Suprapubic skin (tissue), 4 donors: ENCODE data around the gene NPHP4. TPM values are rescaled to one million over a fixed set of nuclear protein-coding genes. Genes with fewer than 3 reads are reported as not detected.

Source experiments
- DNase-seq, 2 donors: peaks; one replicate each; pipeline ENCODE4 v3.0.0-alpha.2; 2019; ENCODE audit warnings: low spot score in 2 of 2
- H3K27ac ChIP-seq: fragments of 200-600 bp; sonication (generic); one replicate; pipeline ENCODE4 v1.5.1; 2019
- H3K27me3 ChIP-seq: fragments of 200-600 bp; sonication (generic); one replicate; pipeline ENCODE4 v1.5.1; 2019
- H3K36me3 ChIP-seq: fragments of 200-600 bp; sonication (generic); one replicate; pipeline ENCODE4 v1.5.1; 2019
- H3K4me1 ChIP-seq: fragments of 200-600 bp; sonication (generic); one replicate; pipeline ENCODE4 v1.5.1; 2019
- H3K4me3 ChIP-seq: fragments of 200-600 bp; sonication (generic); one replicate; pipeline ENCODE4 v1.5.1; 2019; ENCODE audit warnings: mild to moderate bottlenecking
- H3K9me3 ChIP-seq: fragments of 200-600 bp; sonication (generic); one replicate; pipeline ENCODE4 v1.5.1; 2019
- EP300 ChIP-seq: sonication (generic); formaldehyde crosslinking; IDR thresholded peaks from one replicate; pipeline ENCODE4 v1.6.1; 2017; ENCODE audit warnings: antibody characterized with exemption
- POLR2A ChIP-seq, 2 donors: fragments of 450-650 bp; IDR thresholded peaks; one replicate each; pipeline ENCODE4 v1.6.1; 2017; ENCODE audit warnings: antibody characterized with exemption in 2 of 2, mild to moderate bottlenecking in 2 of 2, moderate library complexity in 2 of 2
- POLR2AphosphoS5 ChIP-seq, 3 donors: sonication (generic); formaldehyde crosslinking; IDR thresholded peaks; one replicate each; pipeline ENCODE4 v1.6.1; 2017; ENCODE audit warnings: antibody characterized with exemption in 3 of 3
- WGBS: methylation state at CpG from one replicate; pipeline ENCODE4 v1.1.5; 2018; 5-methylcytosine and 5-hydroxymethylcytosine counted together
- total RNA-seq, 4 donors: library from RNA; depleted of rRNA; stranded (reverse); fragments of >200 nt; gene quantifications; one replicate each; pipeline ENCODE4 v1.1.0, GENCODE V29; 2016
- TF ChIP-seq, protein P1 (sequence below), 2 donors: fragments of 200-600 bp in 1 of 2; fragments of 450-650 bp in 1 of 2; sonication (generic) in 1 of 2; IDR thresholded peaks; one replicate each; pipeline ENCODE4 v1.5.1; 2016 to 2019; ENCODE audit warnings: antibody characterized with exemption in 2 of 2, mild to moderate bottlenecking in 1 of 2, moderate library complexity in 1 of 2

The NPHP4 gene
- total RNA-seq, 4 donors from 2014 or later: 26.3 to 33.7 (median 29.1) TPM

DNA sequence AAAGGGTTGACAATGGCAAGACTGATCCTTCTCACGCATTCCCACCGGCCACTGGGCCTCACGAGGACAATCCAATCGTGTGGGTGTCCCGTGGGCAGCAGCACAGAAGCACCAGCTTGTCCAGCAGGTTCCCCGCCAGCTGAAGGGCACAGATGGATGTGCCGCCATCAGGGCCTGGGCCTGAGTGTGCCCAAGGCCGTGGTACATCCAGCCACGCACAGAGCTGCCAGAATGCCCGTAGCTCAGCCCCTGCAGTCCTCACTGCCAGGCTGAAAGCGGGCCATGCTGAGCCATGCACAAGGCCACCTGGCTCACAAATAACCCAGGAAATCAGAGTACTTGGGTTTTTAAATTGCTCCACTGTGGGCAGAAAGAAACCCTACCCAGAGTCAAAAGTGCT lies 7.0 kb downstream of the NPHP4 start:
- Histone ChIP-seq H3K27me3 (no peaks in the 10 kb centered on the region), H3K9me3 (no peaks in the 10 kb centered on the region), H3K36me3 (peaks cover 7% of the 10 kb centered on the region), H3K4me1 (peaks cover 4% of the 10 kb centered on the region), H3K4me3 (no peak overlapping the region), H3K27ac (no peak overlapping the region)
- DNase-seq: no peak
- 92% methylated on average over 2 of the region's 11 CpGs for WGBS
- TF ChIP-seq EP300 (no peak), POLR2A (IDR thresholded peaks at IDR 0.05) (no peak), POLR2AphosphoS5 (IDR thresholded peaks at IDR 0.05) (no peak)
- TF ChIP-seq, protein P1, sequence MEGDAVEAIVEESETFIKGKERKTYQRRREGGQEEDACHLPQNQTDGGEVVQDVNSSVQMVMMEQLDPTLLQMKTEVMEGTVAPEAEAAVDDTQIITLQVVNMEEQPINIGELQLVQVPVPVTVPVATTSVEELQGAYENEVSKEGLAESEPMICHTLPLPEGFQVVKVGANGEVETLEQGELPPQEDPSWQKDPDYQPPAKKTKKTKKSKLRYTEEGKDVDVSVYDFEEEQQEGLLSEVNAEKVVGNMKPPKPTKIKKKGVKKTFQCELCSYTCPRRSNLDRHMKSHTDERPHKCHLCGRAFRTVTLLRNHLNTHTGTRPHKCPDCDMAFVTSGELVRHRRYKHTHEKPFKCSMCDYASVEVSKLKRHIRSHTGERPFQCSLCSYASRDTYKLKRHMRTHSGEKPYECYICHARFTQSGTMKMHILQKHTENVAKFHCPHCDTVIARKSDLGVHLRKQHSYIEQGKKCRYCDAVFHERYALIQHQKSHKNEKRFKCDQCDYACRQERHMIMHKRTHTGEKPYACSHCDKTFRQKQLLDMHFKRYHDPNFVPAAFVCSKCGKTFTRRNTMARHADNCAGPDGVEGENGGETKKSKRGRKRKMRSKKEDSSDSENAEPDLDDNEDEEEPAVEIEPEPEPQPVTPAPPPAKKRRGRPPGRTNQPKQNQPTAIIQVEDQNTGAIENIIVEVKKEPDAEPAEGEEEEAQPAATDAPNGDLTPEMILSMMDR (IDR thresholded peaks at IDR 0.05): no peak

DNA sequence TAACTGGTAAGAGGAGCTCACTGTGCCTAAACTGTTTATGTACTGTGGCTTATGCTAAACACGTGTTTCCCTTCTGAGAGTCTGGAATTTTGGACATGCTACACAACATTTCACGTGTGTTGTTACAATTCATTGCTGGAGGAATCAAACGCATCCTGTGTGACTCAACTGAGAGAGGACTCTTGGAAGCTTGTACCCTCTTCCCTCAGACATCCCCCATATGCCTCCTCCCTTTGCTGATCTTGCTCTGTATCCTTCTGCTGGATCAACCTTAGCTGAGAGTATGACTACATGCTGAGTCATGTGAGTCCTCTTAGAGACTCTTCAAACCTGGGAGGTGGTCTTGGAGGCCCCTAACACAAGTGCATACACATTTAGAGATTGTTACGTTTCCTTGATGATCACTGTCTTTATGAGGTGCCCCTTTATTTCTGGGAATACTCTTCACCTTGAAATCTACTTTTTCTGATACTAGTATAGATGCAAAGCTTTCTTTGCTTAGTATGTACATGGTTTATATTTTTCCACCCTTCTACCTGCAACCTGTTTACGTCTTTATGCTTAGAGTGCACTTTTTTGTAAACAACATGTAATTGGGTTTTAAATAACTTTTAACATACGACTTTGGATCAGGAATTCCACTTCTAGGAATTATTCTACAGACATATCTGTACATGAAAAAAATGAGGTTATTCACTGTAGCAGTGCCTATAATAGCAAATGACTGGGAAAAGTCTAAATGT lies 8.7 kb downstream of the NPHP4 start:
- no peak overlapping the region for H3K27ac ChIP-seq
- WGBS: 81% methylated on average over 6 of the region's 6 CpGs

DNA sequence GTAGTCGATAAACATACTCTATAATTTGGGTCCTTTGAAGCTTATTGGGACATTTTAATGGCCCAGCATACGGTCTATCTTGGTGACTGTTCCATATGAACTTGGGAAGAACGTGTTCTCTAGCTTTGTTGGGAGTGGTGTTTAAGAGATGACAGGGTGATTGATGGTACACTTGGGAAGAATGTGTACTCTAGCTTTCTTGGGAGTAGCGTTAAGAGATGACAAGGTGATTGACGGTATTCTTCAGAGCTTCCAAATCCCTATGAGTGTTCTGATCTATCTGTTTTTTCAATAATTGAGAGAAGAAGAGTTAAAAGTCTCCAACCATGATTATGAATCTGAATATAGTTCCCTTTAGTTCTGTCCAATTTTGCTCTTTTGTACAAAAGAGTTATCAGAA lies 9.4 kb downstream of the NPHP4 start:
- no peak for DNase-seq
- Histone ChIP-seq H3K27ac (no peak overlapping the region), H3K4me1 (peaks cover 6% of the 10 kb centered on the region), H3K4me3 (no peak overlapping the region), H3K36me3 (peaks cover 7% of the 10 kb centered on the region), H3K27me3 (no peaks in the 10 kb centered on the region), H3K9me3 (no peaks in the 10 kb centered on the region)
- TF ChIP-seq EP300: no peak
- WGBS: 54% methylated on average over 5 of the region's 5 CpGs

More for the DNA sequence above, 8.7 kb downstream of the NPHP4 start:
- Histone ChIP-seq H3K4me3 (no peak overlapping the region), H3K9me3 (no peaks in the 10 kb centered on the region), H3K27me3 (no peaks in the 10 kb centered on the region), H3K36me3 (peaks cover 7% of the 10 kb centered on the region), H3K4me1 (peaks cover 6% of the 10 kb centered on the region)
- DNase-seq: no peak
- no peak for TF ChIP-seq POLR2A (IDR thresholded peaks at IDR 0.05)
- TF ChIP-seq, protein P1 (IDR thresholded peaks at IDR 0.05): no peak

DNA sequence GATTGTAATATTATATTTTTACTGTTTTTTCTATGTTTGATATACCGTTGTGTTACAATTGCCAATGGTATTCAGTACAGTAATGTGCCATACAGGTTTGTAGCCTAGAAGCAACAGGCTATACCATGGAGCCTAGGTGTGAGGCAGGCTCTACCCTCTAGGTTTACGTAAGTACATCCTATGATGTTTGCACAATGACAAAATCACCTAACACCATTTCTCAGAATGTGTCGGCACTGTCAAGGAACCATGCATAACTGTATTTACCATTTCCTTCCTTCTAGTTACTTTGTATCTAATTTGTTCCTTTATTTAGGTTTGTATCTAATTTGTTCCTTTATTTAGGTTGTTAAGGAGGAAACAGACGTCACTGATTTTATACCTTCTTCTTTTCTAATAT lies 9.9 kb downstream of the NPHP4 start:
- DNase-seq: no peak
- TF ChIP-seq POLR2AphosphoS5 (IDR thresholded peaks at IDR 0.05) (no peak), EP300 (no peak)
- Histone ChIP-seq H3K4me3 (no peak overlapping the region), H3K4me1 (peaks cover 6% of the 10 kb centered on the region), H3K27ac (no peak overlapping the region), H3K27me3 (no peaks in the 10 kb centered on the region), H3K36me3 (peaks cover 9% of the 10 kb centered on the region), H3K9me3 (no peaks in the 10 kb centered on the region)
- 90% methylated on average over 4 of the region's 4 CpGs for WGBS

DNA sequence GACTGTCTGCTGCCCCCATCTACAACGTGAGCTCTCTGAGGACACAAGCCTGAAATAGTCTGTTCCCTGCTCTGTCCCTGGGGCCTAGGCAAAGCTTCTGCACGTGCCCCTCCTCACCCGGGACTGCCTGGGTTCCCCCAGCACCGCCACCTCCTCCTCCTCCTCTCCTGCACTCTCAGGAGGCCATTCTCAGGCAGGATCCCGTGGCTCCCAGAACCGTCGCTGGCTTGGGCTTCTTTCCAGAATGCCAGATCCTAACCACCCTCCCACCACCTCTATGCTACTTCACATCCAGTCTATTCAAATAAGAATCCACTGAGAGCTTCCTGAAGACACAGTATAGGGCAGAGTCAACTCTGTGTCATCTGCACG lies 11.2 kb downstream of the NPHP4 start:
- no peak for DNase-seq
- H3K27me3 ChIP-seq: no peaks in the 10 kb centered on the region
- peaks cover 15% of the 10 kb centered on the region for H3K36me3 ChIP-seq
- WGBS: 81% methylated on average over 8 of the region's 8 CpGs
- no peak overlapping the region for H3K4me3 ChIP-seq
- TF ChIP-seq POLR2A (IDR thresholded peaks at IDR 0.05): no peak
- TF ChIP-seq EP300: no peak
- peaks cover 6% of the 10 kb centered on the region for H3K4me1 ChIP-seq
- H3K9me3 ChIP-seq: no peaks in the 10 kb centered on the region
- no peak overlapping the region for H3K27ac ChIP-seq

DNA sequence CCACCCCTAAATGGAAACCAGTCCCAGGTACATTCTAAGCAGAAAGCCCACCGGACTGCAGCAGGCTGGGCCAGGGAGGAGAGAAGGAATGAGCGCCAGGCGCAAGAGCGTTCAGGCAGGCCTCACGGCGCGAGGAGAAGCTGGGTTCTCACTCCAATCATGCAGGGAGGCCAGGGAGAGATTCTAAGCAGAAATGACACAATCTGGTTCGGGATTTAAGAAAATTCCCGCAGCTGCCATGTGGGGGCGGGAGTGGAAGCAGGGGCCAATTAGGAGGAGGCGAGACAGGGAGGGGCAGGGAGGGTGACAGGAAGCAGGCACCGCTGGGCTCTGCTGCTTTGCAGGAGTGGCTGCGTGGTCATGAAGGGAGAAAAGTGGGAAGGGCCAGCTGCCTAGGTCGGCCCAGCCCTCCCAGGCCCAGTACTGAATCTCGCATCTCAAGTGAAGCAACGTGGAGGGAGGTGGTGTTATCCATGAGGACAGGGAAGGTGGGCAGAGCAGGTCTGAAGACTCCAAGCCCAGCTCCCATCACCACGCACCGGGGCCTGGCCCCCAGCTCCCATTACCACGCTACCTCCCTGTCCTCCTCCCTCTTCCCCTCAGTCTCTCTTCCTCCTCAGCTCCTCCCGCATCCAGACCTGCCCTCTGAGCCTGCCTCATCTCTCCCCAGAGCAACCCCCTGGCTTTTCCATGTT lies 11.8 kb downstream of the NPHP4 start:
- Histone ChIP-seq H3K27ac (no peak overlapping the region), H3K4me1 (peaks cover 6% of the 10 kb centered on the region), H3K9me3 (no peaks in the 10 kb centered on the region), H3K36me3 (peaks cover 15% of the 10 kb centered on the region), H3K4me3 (no peak overlapping the region), H3K27me3 (no peaks in the 10 kb centered on the region)
- no peak for DNase-seq
- WGBS: 66% methylated on average over 20 of the region's 20 CpGs
- no peak for TF ChIP-seq EP300
- TF ChIP-seq, protein P1 (IDR thresholded peaks at IDR 0.05): no peak
- no peak for TF ChIP-seq POLR2AphosphoS5 (IDR thresholded peaks at IDR 0.05)
- no peak for TF ChIP-seq POLR2A (IDR thresholded peaks at IDR 0.05)
